Measurements from ENCODE around the gene LOXHD1.

LOXHD1 gene

DNA sequence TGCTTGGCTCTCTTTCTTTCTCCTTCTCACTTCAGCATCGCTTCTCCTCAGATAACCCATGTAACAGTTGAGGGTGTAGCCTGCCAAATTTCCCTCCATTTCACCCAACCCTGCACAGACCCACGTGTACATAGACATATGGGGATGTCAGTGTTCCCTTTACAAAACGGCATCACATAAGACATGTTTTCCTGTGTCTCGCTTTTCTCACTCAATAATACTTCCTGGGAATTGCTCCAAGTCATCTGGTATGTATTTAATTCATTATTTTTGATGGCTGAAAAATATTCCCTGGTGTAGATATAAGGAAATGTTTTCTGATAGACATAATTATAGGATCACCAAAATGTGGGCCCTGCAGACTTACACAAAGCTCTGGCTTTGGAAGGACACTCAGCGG lies 176.8 kb downstream of the LOXHD1 start:
- ATAC-seq (ENCODE audit: insufficient read depth, low read depth) (no peak), DNase-seq (no peak)
- H3K4me1 ChIP-seq (ENCODE audit: insufficient read depth, low read length), result peaks cover 2% of the 10 kb centered on the region; the same call in 1 of the 2 replicates
- no peaks in the 10 kb centered on the region for H3K27me3 ChIP-seq (ENCODE audit: insufficient read depth, low read length, poor library complexity)
- H3K4me3 ChIP-seq (ENCODE audit: low read depth in 1 of 2, low read length in 2 of 2), result no peak overlapping the region
- H3K36me3 ChIP-seq (ENCODE audit: insufficient read depth, low read length), result no peaks in the 10 kb centered on the region
- no peak overlapping the region for H3K27ac ChIP-seq (ENCODE audit: low read length)
- TF ChIP-seq, protein P1, sequence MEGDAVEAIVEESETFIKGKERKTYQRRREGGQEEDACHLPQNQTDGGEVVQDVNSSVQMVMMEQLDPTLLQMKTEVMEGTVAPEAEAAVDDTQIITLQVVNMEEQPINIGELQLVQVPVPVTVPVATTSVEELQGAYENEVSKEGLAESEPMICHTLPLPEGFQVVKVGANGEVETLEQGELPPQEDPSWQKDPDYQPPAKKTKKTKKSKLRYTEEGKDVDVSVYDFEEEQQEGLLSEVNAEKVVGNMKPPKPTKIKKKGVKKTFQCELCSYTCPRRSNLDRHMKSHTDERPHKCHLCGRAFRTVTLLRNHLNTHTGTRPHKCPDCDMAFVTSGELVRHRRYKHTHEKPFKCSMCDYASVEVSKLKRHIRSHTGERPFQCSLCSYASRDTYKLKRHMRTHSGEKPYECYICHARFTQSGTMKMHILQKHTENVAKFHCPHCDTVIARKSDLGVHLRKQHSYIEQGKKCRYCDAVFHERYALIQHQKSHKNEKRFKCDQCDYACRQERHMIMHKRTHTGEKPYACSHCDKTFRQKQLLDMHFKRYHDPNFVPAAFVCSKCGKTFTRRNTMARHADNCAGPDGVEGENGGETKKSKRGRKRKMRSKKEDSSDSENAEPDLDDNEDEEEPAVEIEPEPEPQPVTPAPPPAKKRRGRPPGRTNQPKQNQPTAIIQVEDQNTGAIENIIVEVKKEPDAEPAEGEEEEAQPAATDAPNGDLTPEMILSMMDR (IDR thresholded peaks at IDR 0.05; ENCODE audit: borderline replicate concordance, extremely low read depth, low read length, poor library complexity, severe bottlenecking), result no peak
- TF ChIP-seq EZH2 (IDR thresholded peaks at IDR 0.05; ENCODE audit: borderline replicate concordance, low read depth, low read length, severe bottlenecking), result no peak
- H3K9ac ChIP-seq (ENCODE audit: low read depth, low read length), result no peak overlapping the region
- no peaks in the 10 kb centered on the region for H4K20me1 ChIP-seq (ENCODE audit: insufficient read depth, low read length)
- no peaks in the 10 kb centered on the region for H3K79me2 ChIP-seq (ENCODE audit: insufficient read depth, low read length)
- no peak overlapping the region for H2AFZ ChIP-seq (ENCODE audit: low read depth, low read length)
- no peaks in the 10 kb centered on the region for H3K9me3 ChIP-seq (ENCODE audit: insufficient read depth, low read length, severe bottlenecking)
- no peak overlapping the region for H3K4me2 ChIP-seq (ENCODE audit: insufficient read depth, low read length)

DNA sequence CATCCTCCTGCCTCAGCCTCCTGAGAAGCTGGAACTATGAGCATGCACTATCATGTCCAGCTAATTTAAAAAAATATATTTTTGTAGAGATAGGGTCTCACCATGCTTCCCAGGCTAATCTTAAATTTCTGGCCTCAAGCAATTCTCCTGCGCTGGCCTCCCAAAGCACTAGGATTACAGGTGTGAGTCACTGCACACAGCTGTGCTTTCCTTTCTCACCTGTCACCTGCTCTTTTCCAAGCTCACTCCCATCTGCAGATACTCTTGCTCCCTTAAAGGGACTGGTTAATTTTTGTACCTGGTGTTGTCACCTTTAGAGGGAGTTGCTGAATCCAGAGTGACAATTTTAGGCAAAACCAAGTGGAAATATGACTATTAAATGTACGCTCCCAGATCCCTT lies 178.2 kb downstream of the LOXHD1 start:
- no peak overlapping the region for H3K4me2 ChIP-seq (ENCODE audit: insufficient read depth, low read length)
- H3K79me2 ChIP-seq (ENCODE audit: insufficient read depth, low read length), result no peaks in the 10 kb centered on the region
- no peak overlapping the region for H2AFZ ChIP-seq (ENCODE audit: low read depth, low read length)
- no peak overlapping the region for H3K4me3 ChIP-seq (ENCODE audit: low read depth in 1 of 2, low read length in 2 of 2)
- DNase-seq (no peak), ATAC-seq (ENCODE audit: insufficient read depth, low read depth) (no peak)
- H3K9ac ChIP-seq (ENCODE audit: low read depth, low read length), result no peak overlapping the region
- H3K27me3 ChIP-seq (ENCODE audit: insufficient read depth, low read length, poor library complexity), result no peaks in the 10 kb centered on the region
- H3K36me3 ChIP-seq (ENCODE audit: insufficient read depth, low read length), result no peaks in the 10 kb centered on the region
- H4K20me1 ChIP-seq (ENCODE audit: insufficient read depth, low read length), result no peaks in the 10 kb centered on the region
- H3K9me3 ChIP-seq (ENCODE audit: insufficient read depth, low read length, severe bottlenecking), result no peaks in the 10 kb centered on the region
- H3K4me1 ChIP-seq (ENCODE audit: insufficient read depth, low read length), result peaks cover 8% of the 10 kb centered on the region
- H3K27ac ChIP-seq (ENCODE audit: low read length), result no peak overlapping the region
- TF ChIP-seq, protein P1 (IDR thresholded peaks at IDR 0.05; ENCODE audit: borderline replicate concordance, extremely low read depth, low read length, poor library complexity, severe bottlenecking), result no peak
- no peak for TF ChIP-seq EZH2 (IDR thresholded peaks at IDR 0.05; ENCODE audit: borderline replicate concordance, low read depth, low read length, severe bottlenecking)

DNA sequence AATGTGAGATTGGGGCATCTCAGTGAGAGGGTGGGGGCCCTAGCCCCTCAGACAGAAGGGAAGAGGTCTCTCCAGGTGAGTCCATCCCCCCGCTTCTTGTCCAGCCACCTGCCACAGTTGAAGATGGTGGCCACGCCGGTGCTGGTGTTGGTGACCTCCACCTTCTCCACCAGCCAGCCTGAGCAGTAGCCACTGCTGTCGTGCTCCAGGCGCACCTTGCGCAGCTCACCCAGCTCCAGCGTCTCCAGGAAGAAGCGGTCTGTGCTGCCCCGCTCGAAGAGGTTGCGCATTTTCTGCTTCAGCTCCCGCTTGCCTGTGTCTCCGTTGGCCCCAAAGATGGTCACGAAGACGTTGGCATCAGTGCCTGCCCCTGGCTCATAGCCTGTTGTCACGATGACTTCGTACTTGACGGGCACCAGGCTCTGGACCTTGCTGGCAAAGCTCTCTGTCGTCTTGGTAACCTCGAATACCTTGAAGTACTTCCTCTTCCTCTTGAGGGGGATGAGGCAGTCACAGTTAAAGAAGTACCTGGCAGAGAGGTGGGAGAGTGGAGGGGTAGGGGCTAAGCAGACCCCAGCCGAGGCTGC lies 179.5 kb downstream of the LOXHD1 start:
- no peak overlapping the region for H2AFZ ChIP-seq (ENCODE audit: low read depth, low read length)
- H4K20me1 ChIP-seq (ENCODE audit: insufficient read depth, low read length), result no peaks in the 10 kb centered on the region
- no peak overlapping the region for H3K27ac ChIP-seq (ENCODE audit: low read length)
- H3K9ac ChIP-seq (ENCODE audit: low read depth, low read length), result no peak overlapping the region
- H3K4me3 ChIP-seq (ENCODE audit: low read depth in 1 of 2, low read length in 2 of 2), result no peak overlapping the region
- H3K9me3 ChIP-seq (ENCODE audit: insufficient read depth, low read length, severe bottlenecking), result no peaks in the 10 kb centered on the region
- ATAC-seq (ENCODE audit: insufficient read depth, low read depth) (no peak), DNase-seq (no peak)
- H3K36me3 ChIP-seq (ENCODE audit: insufficient read depth, low read length), result no peaks in the 10 kb centered on the region
- no peaks in the 10 kb centered on the region for H3K27me3 ChIP-seq (ENCODE audit: insufficient read depth, low read length, poor library complexity)
- no peaks in the 10 kb centered on the region for H3K79me2 ChIP-seq (ENCODE audit: insufficient read depth, low read length)
- no peak overlapping the region for H3K4me2 ChIP-seq (ENCODE audit: insufficient read depth, low read length)
- no peak for TF ChIP-seq EZH2 (IDR thresholded peaks at IDR 0.05; ENCODE audit: borderline replicate concordance, low read depth, low read length, severe bottlenecking)
- TF ChIP-seq, protein P1 (IDR thresholded peaks at IDR 0.05; ENCODE audit: borderline replicate concordance, extremely low read depth, low read length, poor library complexity, severe bottlenecking), result no peak
- H3K4me1 ChIP-seq (ENCODE audit: insufficient read depth, low read length), result peaks cover 8% of the 10 kb centered on the region

DNA sequence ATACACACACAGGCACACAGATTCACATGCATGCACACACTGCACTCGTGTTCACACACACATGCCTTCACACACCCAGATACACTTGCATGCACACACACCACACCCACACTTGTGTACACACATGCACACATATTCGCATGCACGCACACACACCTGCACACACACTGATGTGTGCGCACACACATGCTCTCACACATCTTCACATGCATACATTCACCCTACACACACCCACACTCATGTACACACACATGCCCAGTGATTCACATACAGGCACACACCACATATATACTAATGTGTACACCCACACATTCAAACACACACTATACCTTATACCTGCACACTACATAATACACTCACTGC lies 181.6 kb downstream of the LOXHD1 start:
- no peak overlapping the region for H3K4me3 ChIP-seq (ENCODE audit: low read depth in 1 of 2, low read length in 2 of 2)
- H4K20me1 ChIP-seq (ENCODE audit: insufficient read depth, low read length), result no peaks in the 10 kb centered on the region
- no peaks in the 10 kb centered on the region for H3K79me2 ChIP-seq (ENCODE audit: insufficient read depth, low read length)
- no peak for TF ChIP-seq EZH2 (IDR thresholded peaks at IDR 0.05; ENCODE audit: borderline replicate concordance, low read depth, low read length, severe bottlenecking)
- TF ChIP-seq, protein P1 (IDR thresholded peaks at IDR 0.05; ENCODE audit: borderline replicate concordance, extremely low read depth, low read length, poor library complexity, severe bottlenecking), result no peak
- no peak for ATAC-seq (ENCODE audit: insufficient read depth, low read depth)
- peaks cover 8% of the 10 kb centered on the region for H3K4me1 ChIP-seq (ENCODE audit: insufficient read depth, low read length)
- no peaks in the 10 kb centered on the region for H3K27me3 ChIP-seq (ENCODE audit: insufficient read depth, low read length, poor library complexity)
- H3K9me3 ChIP-seq (ENCODE audit: insufficient read depth, low read length, severe bottlenecking), result no peaks in the 10 kb centered on the region
- H3K4me2 ChIP-seq (ENCODE audit: insufficient read depth, low read length), result no peak overlapping the region
- H3K36me3 ChIP-seq (ENCODE audit: insufficient read depth, low read length), result no peaks in the 10 kb centered on the region
- H3K27ac ChIP-seq (ENCODE audit: low read length), result no peak overlapping the region
- no peak for DNase-seq
- H2AFZ ChIP-seq (ENCODE audit: low read depth, low read length), result no peak overlapping the region
- no peak overlapping the region for H3K9ac ChIP-seq (ENCODE audit: low read depth, low read length)
